Mesenchymal stem cell (in vitro differentiated cells and primary cell): Measurements from ENCODE around the gene MRPL30. TPM values are rescaled to one million over a fixed set of nuclear protein-coding genes. Genes with fewer than 3 reads are reported as not detected.
A peak's percentile ranks its signal among the peaks of the same experiment; 100 is the strongest.
"Not testable (repeated sequence)": the region's sequence is repeated elsewhere in the genome, so short reads cannot be mapped to it uniquely, and the experiment has no call there.

ENCODE experiments used
- DNase-seq: peaks from one replicate; pipeline ENCODE4 v3.0.0-alpha.2; 2013
- H2AFZ ChIP-seq: one replicate; pipeline ENCODE4 v1.6.1; 2013; ENCODE audit warnings: low read depth, mild to moderate bottlenecking, control low read depth, inconsistent platforms, low read length, moderate library complexity
- H2AK5ac ChIP-seq: 2 replicates; pipeline ENCODE4 v1.6.1; 2013; ENCODE audit warnings: low read length, moderate library complexity, mild to moderate bottlenecking, inconsistent platforms; ENCODE audit not compliant: severe bottlenecking
- H2BK120ac ChIP-seq: one replicate; pipeline ENCODE4 v1.6.1; 2013; ENCODE audit warnings: low read depth, mild to moderate bottlenecking, inconsistent platforms, low read length, moderate library complexity
- H2BK12ac ChIP-seq, 2 experiments: one replicate each; pipeline ENCODE4 v1.6.1; 2013; ENCODE audit warnings: inconsistent platforms in 2 of 2, low read length in 2 of 2, mild to moderate bottlenecking in 2 of 2, moderate library complexity in 2 of 2, control low read depth in 1 of 2
- H2BK15ac ChIP-seq: one replicate; pipeline ENCODE4 v1.6.1; 2013; ENCODE audit warnings: mild to moderate bottlenecking, low read depth, inconsistent platforms; ENCODE audit not compliant: poor library complexity, severe bottlenecking
- H2BK5ac ChIP-seq: 2 replicates; pipeline ENCODE4 v1.6.1; 2013; ENCODE audit warnings: low read depth, mild to moderate bottlenecking, low read length, control low read depth, inconsistent platforms; ENCODE audit not compliant: poor library complexity, severe bottlenecking
- H3K14ac ChIP-seq, 2 experiments: one replicate each; pipeline ENCODE4 v1.6.1; 2013; ENCODE audit warnings: inconsistent platforms in 2 of 2, low read length in 2 of 2, control low read depth in 1 of 2, mild to moderate bottlenecking in 1 of 2, moderate library complexity in 1 of 2
- H3K18ac ChIP-seq, 2 experiments: one replicate each; pipeline ENCODE4 v1.6.1; 2013; ENCODE audit warnings: inconsistent platforms in 2 of 2, low read length in 2 of 2, control low read depth in 1 of 2, low read depth in 1 of 2, mild to moderate bottlenecking in 1 of 2
- H3K23ac ChIP-seq, 2 experiments: one replicate each; pipeline ENCODE4 v1.6.1; 2013; ENCODE audit warnings: inconsistent platforms in 2 of 2, low read length in 2 of 2, mild to moderate bottlenecking in 2 of 2, moderate library complexity in 2 of 2, control low read depth in 1 of 2
- H3K27ac ChIP-seq: 2 replicates; pipeline ENCODE4 v1.5.1; 2013; ENCODE audit warnings: mild to moderate bottlenecking, moderate library complexity, low read length, control low read depth, inconsistent platforms; ENCODE audit not compliant: poor library complexity, severe bottlenecking
- H3K27me3 ChIP-seq, 2 experiments: 2 replicates each; pipeline versions ENCODE4 v1.6.1 to v1.7.0; 2013; ENCODE audit warnings: low read length in 2 of 2, mild to moderate bottlenecking in 2 of 2, moderate library complexity in 2 of 2, control low read depth in 1 of 2, inconsistent platforms in 1 of 2; ENCODE audit not compliant: control insufficient read depth in 1 of 2, insufficient read depth in 1 of 2
- H3K36me3 ChIP-seq, 2 experiments: 2 replicates each; pipeline versions ENCODE4 v1.6.1 to v1.7.0; 2013; ENCODE audit warnings: low read length in 2 of 2, control low read depth in 1 of 2, inconsistent platforms in 1 of 2, low read depth in 1 of 2, mild to moderate bottlenecking in 1 of 2; ENCODE audit not compliant: insufficient read depth in 2 of 2, control insufficient read depth in 1 of 2
- H3K4ac ChIP-seq, 2 experiments: one replicate each; pipeline ENCODE4 v1.6.1; 2013; ENCODE audit warnings: inconsistent platforms in 2 of 2, low read length in 2 of 2, mild to moderate bottlenecking in 2 of 2, moderate library complexity in 2 of 2, control low read depth in 1 of 2, low read depth in 1 of 2
- H3K4me1 ChIP-seq: 2 replicates; pipeline ENCODE4 v1.6.1; 2013; ENCODE audit warnings: low read depth, low read length, control low read depth; ENCODE audit not compliant: control insufficient read depth, insufficient read depth
- H3K4me2 ChIP-seq: 2 replicates; pipeline ENCODE4 v1.6.1; 2013; ENCODE audit warnings: low read length, mild to moderate bottlenecking, inconsistent platforms; ENCODE audit not compliant: poor library complexity, severe bottlenecking
- H3K4me3 ChIP-seq, 2 experiments: 2 replicates each; pipeline versions ENCODE4 v1.5.1 to v1.7.0; 2013; ENCODE audit warnings: low read length in 2 of 2, mild to moderate bottlenecking in 2 of 2, control low read depth in 1 of 2, low read depth in 1 of 2; ENCODE audit not compliant: insufficient read depth in 1 of 2
- H3K79me1 ChIP-seq: replicated peaks from 2 replicates; pipeline ENCODE4 v1.6.1; 2013; ENCODE audit warnings: mild to moderate bottlenecking, control low read depth, low read length, inconsistent platforms; ENCODE audit not compliant: poor library complexity, severe bottlenecking
- H3K9ac ChIP-seq: 2 replicates; pipeline ENCODE4 v1.7.0; 2013; ENCODE audit warnings: mild to moderate bottlenecking, low read length, moderate library complexity
- H3K9me3 ChIP-seq: 2 replicates; pipeline ENCODE4 v1.7.0; 2013; ENCODE audit warnings: mild to moderate bottlenecking, low read length; ENCODE audit not compliant: control insufficient read depth
- H4K8ac ChIP-seq: one replicate; pipeline ENCODE4 v1.6.1; 2013; ENCODE audit warnings: inconsistent platforms, mild to moderate bottlenecking, low read length, moderate library complexity
- H4K91ac ChIP-seq: one replicate; pipeline ENCODE4 v1.6.1; 2013; ENCODE audit warnings: mild to moderate bottlenecking, low read length, inconsistent platforms
- WGBS: methylation state at CpG from one replicate; pipeline ENCODE4 v1.1.7; 2013; ENCODE audit warnings: mixed read lengths; 5-methylcytosine and 5-hydroxymethylcytosine counted together
- polyA plus RNA-seq, 2 experiments: library from polyadenylated mRNA; stranded (reverse); fragments of 200-250 nt; gene quantifications; one replicate each; pipeline ENCODE4 v1.2.3, GENCODE V29; 2013

Gene MRPL30
- polyA plus RNA-seq (2013, experiment 1 of 2) = 28.8 TPM
- polyA plus RNA-seq (2013, experiment 2 of 2) = 28.2 TPM

- DNase-seq = peak; percentile 98
- H2BK5ac ChIP-seq = peak within 1 kb of the TSS; percentile 69
- peak within 1 kb of the TSS; percentile 84 for H4K91ac ChIP-seq
- peak within 1 kb of the TSS; percentile 94 for H3K27ac ChIP-seq
- no peak within 1 kb of the TSS for H2BK12ac ChIP-seq
- under 1% methylated on average over 39 of the region's 39 CpGs for WGBS
- peaks cover 4% of the 10 kb centered on the region for H3K4me1 ChIP-seq
- peak within 1 kb of the TSS; percentile 65 for H2BK15ac ChIP-seq
- H3K23ac ChIP-seq = no peak within 1 kb of the TSS
- H3K9me3 ChIP-seq = no peaks in the 10 kb centered on the region
- peak within 1 kb of the TSS in 1 of 2 experiments; percentile 47 for H3K4ac ChIP-seq
- peak within 1 kb of the TSS; percentile 91 for H2AFZ ChIP-seq
- H3K4me2 ChIP-seq = peak within 1 kb of the TSS; percentile 94
- H3K4me3 ChIP-seq = peak within 1 kb of the TSS; percentile 82 to 99
- H3K14ac ChIP-seq = peak within 1 kb of the TSS in 1 of 2 experiments; percentile 39
- peak within 1 kb of the TSS; percentile 95 for H4K8ac ChIP-seq
- peaks cover 22% of the 10 kb centered on the region for H3K79me1 ChIP-seq
- H2BK120ac ChIP-seq = peak within 1 kb of the TSS; percentile 8
- H3K36me3 ChIP-seq = no peaks in the 10 kb centered on the region
- H3K9ac ChIP-seq = peak within 1 kb of the TSS; percentile 97
- H3K27me3 ChIP-seq = no peaks in the 10 kb centered on the region
- no peak within 1 kb of the TSS for H2AK5ac ChIP-seq
- H3K18ac ChIP-seq = peak within 1 kb of the TSS; percentile 85 to 88
Measured at GRCh38 chr2:99180755-99181623, at the start of gene MRPL30, which contains the start of gene MITD1. Gene MRPL30 (plus strand): TSS chr2:99181184. CDS start chr2:99186204, 5,020 bp downstream. Gene MITD1 (minus strand): TSS chr2:99181058. CDS start chr2:99180981, 77 bp downstream.

DNA sequence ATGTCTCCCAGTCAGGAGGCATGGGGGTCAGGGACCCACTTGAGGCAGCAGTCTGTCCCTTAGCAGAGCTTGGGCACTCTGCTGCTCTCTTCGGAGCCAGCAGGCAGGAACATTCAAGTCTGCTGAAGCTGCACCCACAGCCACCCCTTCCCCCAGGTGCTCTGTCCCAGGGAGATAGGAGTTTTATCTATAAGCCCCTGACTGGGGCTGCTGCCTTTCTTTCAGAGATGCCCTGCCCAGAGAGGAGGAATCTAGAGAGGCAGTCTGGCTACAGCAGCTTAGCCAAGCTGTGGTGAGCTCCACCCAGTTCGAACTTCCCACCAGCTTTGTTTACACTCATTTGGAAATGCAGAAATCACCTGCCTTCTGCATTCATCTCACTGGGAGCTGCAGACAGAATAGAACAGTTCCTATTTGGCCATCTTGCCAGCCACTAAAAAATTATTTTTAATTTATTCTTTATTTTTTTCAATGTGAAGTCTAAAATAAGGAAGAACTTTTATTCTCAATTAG lies 45.9 kb upstream of the MRPL30 start:
- not testable (repeated sequence) for H2BK5ac ChIP-seq, H3K36me3 ChIP-seq, H3K27me3 ChIP-seq, H3K4me3 ChIP-seq, H3K14ac ChIP-seq, H2AFZ ChIP-seq, H2BK12ac ChIP-seq, H2BK15ac ChIP-seq, H3K79me1 ChIP-seq, H4K8ac ChIP-seq, H3K9me3 ChIP-seq, H3K18ac ChIP-seq, H2BK120ac ChIP-seq, H2AK5ac ChIP-seq, H3K9ac ChIP-seq, H3K4me2 ChIP-seq, H3K27ac ChIP-seq, H3K4me1 ChIP-seq, H3K23ac ChIP-seq, H4K91ac ChIP-seq, DNase-seq, H3K4ac ChIP-seq
- 87% methylated on average over 2 of the region's 2 CpGs for WGBS

DNA sequence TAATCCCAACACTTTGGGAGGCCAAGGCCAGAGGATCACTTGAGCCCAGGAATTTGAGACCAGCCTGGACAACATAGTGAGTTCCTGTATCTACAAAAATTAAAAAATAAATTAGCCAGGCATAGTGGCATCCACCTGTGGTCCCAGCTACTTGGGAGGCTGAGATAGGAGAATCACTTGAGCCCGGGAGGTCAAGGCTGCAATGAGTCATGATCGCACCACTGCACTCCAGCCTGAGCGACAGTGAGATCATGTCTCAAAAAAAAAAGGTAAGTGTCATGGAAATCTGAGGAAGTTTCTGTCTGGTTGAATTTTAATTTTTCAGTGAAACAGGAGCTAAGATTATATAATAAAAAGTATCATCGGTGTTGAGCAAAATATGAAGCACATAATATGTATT lies 42.0 kb upstream of the MRPL30 start:
- Histone ChIP-seq H2BK120ac (no peak overlapping the region), H2BK12ac (no peak overlapping the region), H3K27ac (no peak overlapping the region), H3K79me1 (peaks cover 2% of the 10 kb centered on the region), H3K4me2 (no peak overlapping the region), H2AFZ (no peak overlapping the region), H3K27me3 (no peaks in the 10 kb centered on the region), H3K4ac (no peak overlapping the region), H3K23ac (no peak overlapping the region), H3K4me3 (no peak overlapping the region), H4K8ac (no peak overlapping the region), H3K14ac (no peak overlapping the region), H2AK5ac (no peak overlapping the region), H2BK5ac (no peak overlapping the region), H3K18ac (no peak overlapping the region), H4K91ac (no peak overlapping the region), H3K36me3 (peaks cover 0 to 3% of the 10 kb centered on the region in 2 experiments), H3K4me1 (peaks cover 2% of the 10 kb centered on the region), H2BK15ac (no peak overlapping the region), H3K9ac (no peak overlapping the region), H3K9me3 (no peaks in the 10 kb centered on the region)
- no peak for DNase-seq
- WGBS = 91% methylated on average over 3 of the region's 4 CpGs
